ENCODE results near the gene LRFN3.

- TF ChIP-seq CTCF (conservative IDR thresholded peaks at IDR 0.05; ENCODE audit: low read depth, low read length) = no peak
- no peak for TF ChIP-seq EZH2 (IDR thresholded peaks at IDR 0.05; ENCODE audit: borderline replicate concordance, low read depth, low read length, poor library complexity, severe bottlenecking)
These were observed 16.9 kb upstream of the LRFN3 start for GRCh38 chr19:35919306-35919705.

All from A673 (cell line).